K562 (cell line): ENCODE results near the gene TSPAN3. TPM values are rescaled to one million over a fixed set of nuclear protein-coding genes. Genes with fewer than 3 reads are reported as not detected.

Experiments
- ATAC-seq: fragments of 200-7000 bp; cut with Tn5 transposase; 3 replicates; pipeline ENCODE4 v1.9.1; 2020; ENCODE audit warnings: moderate library complexity
- BruUV-seq: library from RNA; stranded (reverse); fragments of 400-500 nt; replicated peaks from 2 replicates; lab custom pipeline; 2021; lab: Mats Ljungman, UMichigan
- CTCF ChIA-PET: fragments of 300-600 bp; formaldehyde crosslinking; extraction: SDS; loops from one replicate; lab custom pipeline; 2021; ENCODE audit warnings: low intra/inter-chr PET ratio; lab: Yijun Ruan, JAX
- POLR2A ChIA-PET: fragments of 300-600, 350-650 bp; sonication (Branson Sonifier 250); formaldehyde crosslinking; extraction: SDS; loops from one replicate; lab custom pipeline; 2021; ENCODE audit warnings: antibody characterized with exemption, inconsistent platforms; lab: Yijun Ruan, JAX
- DNase-seq, 4 experiments: peaks; one replicate each; pipeline versions ENCODE4 v3.0.0 to v3.0.0-alpha.2; 2011 to 2018; ENCODE audit warnings: low spot score in 3 of 4, mixed read lengths in 3 of 4; ENCODE audit errors: extremely low read depth in 1 of 4
- FAIRE-seq: peaks from 2 replicates; lab custom pipeline; 2011; peaks lifted over from hg19 to GRCh38; lab: Jason Lieb, UNC
- H2AFZ ChIP-seq: 2 replicates; pipeline ENCODE4 v1.6.0; 2011; ENCODE audit warnings: low read depth, low read length, control low read depth, inconsistent platforms
- H3K27ac ChIP-seq: fragments of 200-600 bp; 3 replicates; pipeline ENCODE4 v1.8.0; 2011; ENCODE audit warnings: low read depth, mild to moderate bottlenecking, control low read depth, inconsistent platforms, low read length, moderate library complexity, mixed read lengths; ENCODE audit errors: extremely low read depth
- H3K27me3 ChIP-seq, 2 experiments: fragments of 300-600 bp in 1 of 2; 2 replicates in 1 of 2; 3 replicates in 1 of 2; pipeline versions ENCODE4 v1.6.0 to v1.8.0; 2011; ENCODE audit warnings: inconsistent platforms in 2 of 2, low read length in 2 of 2, mild to moderate bottlenecking in 1 of 2, mixed read lengths in 1 of 2, moderate library complexity in 1 of 2; ENCODE audit not compliant: control insufficient read depth in 2 of 2, insufficient read depth in 2 of 2
- H3K36me3 ChIP-seq: fragments of 300-600 bp; 3 replicates; pipeline ENCODE4 v1.8.0; 2011; ENCODE audit warnings: mild to moderate bottlenecking, low read length, inconsistent platforms; ENCODE audit not compliant: control insufficient read depth, insufficient read depth
- H3K4me1 ChIP-seq, 2 experiments: fragments of 200-600 bp in 1 of 2; replicated peaks in 1 of 2; 2 replicates in 1 of 2; 3 replicates in 1 of 2; pipeline versions ENCODE4 v1.5.1 to v1.8.0; 2011; ENCODE audit warnings: inconsistent platforms in 2 of 2, low read length in 2 of 2, mild to moderate bottlenecking in 1 of 2, mixed read lengths in 1 of 2, moderate library complexity in 1 of 2; ENCODE audit not compliant: control insufficient read depth in 2 of 2, insufficient read depth in 2 of 2
- H3K4me2 ChIP-seq: 2 replicates; pipeline ENCODE4 v1.6.1; 2011; ENCODE audit warnings: low read length, control low read depth, inconsistent platforms, mixed read lengths; ENCODE audit not compliant: insufficient read depth
- H3K4me3 ChIP-seq: fragments of 200-600 bp; sonication (generic), shearing (Covaris generic); 2 replicates; pipeline ENCODE4 v1.5.1; 2016; ENCODE audit warnings: control low read depth, inconsistent platforms
- H3K79me2 ChIP-seq: fragments of 200-600 bp; 3 replicates; pipeline ENCODE4 v1.8.0; 2011; ENCODE audit warnings: low read length, inconsistent platforms; ENCODE audit not compliant: control insufficient read depth, insufficient read depth
- H3K9ac ChIP-seq, 2 experiments: 2 replicates each; pipeline versions ENCODE4 v1.6.0 to v1.6.1; 2011; ENCODE audit warnings: low read depth in 2 of 2, low read length in 2 of 2, control low read depth in 1 of 2, inconsistent platforms in 1 of 2, mild to moderate bottlenecking in 1 of 2, mixed read lengths in 1 of 2; ENCODE audit not compliant: insufficient read depth in 1 of 2
- H3K9me1 ChIP-seq: one replicate; pipeline ENCODE4 v1.6.0; 2011; ENCODE audit warnings: inconsistent platforms, mild to moderate bottlenecking, low read length, moderate library complexity; ENCODE audit not compliant: control insufficient read depth, insufficient read depth
- H3K9me3 ChIP-seq: replicated peaks from 2 replicates; pipeline ENCODE4 v1.5.1; 2011; ENCODE audit warnings: low read depth, low read length, inconsistent platforms; ENCODE audit not compliant: control insufficient read depth, insufficient read depth
- H4K20me1 ChIP-seq: replicated peaks from 2 replicates; pipeline ENCODE4 v1.6.1; 2011; ENCODE audit warnings: low read length, inconsistent platforms, mixed read lengths; ENCODE audit not compliant: control insufficient read depth, insufficient read depth
- MEIS2 ChIP-seq: fragments of 450-650 bp; IDR thresholded peaks from 2 replicates; pipeline ENCODE4 v1.6.1; 2014; ENCODE audit warnings: mild to moderate bottlenecking; ENCODE audit not compliant: partially characterized antibody
- ZNF57 ChIP-seq: fragments of 450-650 bp; formaldehyde crosslinking; IDR thresholded peaks from 2 replicates; pipeline ENCODE4 v1.4.0; 2020; ENCODE audit warnings: mild to moderate bottlenecking, moderate library complexity
- WGBS: fragments of 100-300 bp; shearing (Covaris generic); methylation state at CpG from one replicate; pipeline ENCODE4 v1.1.6; 2016; ENCODE audit warnings: low coverage, mixed read lengths; ENCODE audit not compliant: insufficient coverage; ENCODE audit errors: missing lambda C conversion rate; 5-methylcytosine and 5-hydroxymethylcytosine counted together
- in situ Hi-C: fragments of 300-500 bp; cut with MboI; formaldehyde crosslinking; loops from 4 replicates; pipeline ENCODE4 v1.15.0; 2018; ENCODE audit warnings: inconsistent platforms, mixed read lengths
- intact Hi-C: fragments of 100-400 bp; cut with micrococcal nuclease; formaldehyde crosslinking; loops from 2 replicates; pipeline ENCODE4 v1.14.2; 2022
- polyA plus RNA-seq, 8 experiments: library from polyadenylated mRNA; depleted of rRNA in 4 of 8; stranded (reverse) in 5 of 8; unstranded in 3 of 8; fragments of >200 nt; fragmentation: Nextera tagmentation in 2 of 8; fragmentation: Illumina TruSeq in 1 of 8; extraction: Ambion mirVana in 2 of 8; extraction: Trizol in 1 of 8; gene quantifications; 2 replicates each; pipeline versions ENCODE4 v1.2.1 to v1.2.3, GENCODE V29; 2011 to 2014; ENCODE audit warnings: inconsistent platforms in 1 of 8, missing spikeins in 1 of 8
- total RNA-seq, 7 experiments: library from RNA; depleted of rRNA in 6 of 7; stranded (reverse); fragments of >200 nt in 6 of 7; fragmentation: Illumina TruSeq in 2 of 7; extraction: Trizol in 2 of 7; gene quantifications; 2 replicates each; pipeline versions ENCODE4 v1.2.1 to v1.2.3, GENCODE V29; 2011 to 2021; ENCODE audit warnings: low replicate concordance in 1 of 7
- TF ChIP-seq, protein P1 (sequence below): fragments of 450-650 bp; IDR thresholded peaks from 2 replicates; pipeline ENCODE4 v1.6.1; 2018; ENCODE audit not compliant: partially characterized antibody

The TSPAN3 gene
- total and polyA plus RNA-seq, 9 of the 15 experiments (the other 6 are each of a cell fraction or from before 2014, with no cell fraction given) = 14.3 to 144 (median 71.1) TPM

DNA sequence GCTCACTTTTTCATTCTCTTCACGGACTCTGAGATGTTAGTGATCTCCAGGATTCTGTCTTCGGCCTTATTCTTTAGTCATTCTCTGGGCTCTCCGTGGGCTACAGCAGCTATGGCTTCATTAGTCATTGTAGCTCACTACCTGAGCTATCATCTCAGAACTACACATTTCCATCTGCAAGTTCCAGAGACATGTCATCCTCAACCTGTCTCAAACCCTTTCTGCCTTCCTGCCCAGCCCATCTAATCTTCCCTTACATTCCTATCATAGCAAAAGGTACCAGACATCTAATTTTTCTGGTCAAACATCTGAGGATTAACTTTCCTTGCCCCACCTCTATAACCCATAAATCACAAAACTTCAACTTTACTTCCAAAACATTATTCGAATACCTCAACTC lies 13.2 kb downstream of the TSPAN3 start:
- H3K4me3 ChIP-seq = no peak overlapping the region
- H3K4me2 ChIP-seq = no peak overlapping the region
- BruUV-seq = no TSS peak
- no peak overlapping the region for H2AFZ ChIP-seq
- no peak overlapping the region for H3K9ac ChIP-seq
- no peak for FAIRE-seq
- H3K36me3 ChIP-seq = peaks cover 12% of the 10 kb centered on the region; the same call in 2 of the 3 replicates
- in situ Hi-C loops = no loop called here
- H3K79me2 ChIP-seq = peaks cover 9% of the 10 kb centered on the region; the same call in 1 of the 3 replicates
- no peaks in the 10 kb centered on the region for H3K9me3 ChIP-seq
- POLR2A ChIA-PET = interaction anchor here (0.8 to 2.0 kb wide), 3 partner anchors 8 to 14 kb away, joined by 3 to 8 read pairs (median 3); no protein-coding TSS in a partner anchor
- H3K4me1 ChIP-seq = peaks cover 0 to 5% of the 10 kb centered on the region in 2 experiments; a peak in 1 of 5 replicates
- TF ChIP-seq MEIS2 = peak; percentile 23
- no peak for TF ChIP-seq ZNF57 (CRISPR knock-in tag)
- TF ChIP-seq, protein P1, sequence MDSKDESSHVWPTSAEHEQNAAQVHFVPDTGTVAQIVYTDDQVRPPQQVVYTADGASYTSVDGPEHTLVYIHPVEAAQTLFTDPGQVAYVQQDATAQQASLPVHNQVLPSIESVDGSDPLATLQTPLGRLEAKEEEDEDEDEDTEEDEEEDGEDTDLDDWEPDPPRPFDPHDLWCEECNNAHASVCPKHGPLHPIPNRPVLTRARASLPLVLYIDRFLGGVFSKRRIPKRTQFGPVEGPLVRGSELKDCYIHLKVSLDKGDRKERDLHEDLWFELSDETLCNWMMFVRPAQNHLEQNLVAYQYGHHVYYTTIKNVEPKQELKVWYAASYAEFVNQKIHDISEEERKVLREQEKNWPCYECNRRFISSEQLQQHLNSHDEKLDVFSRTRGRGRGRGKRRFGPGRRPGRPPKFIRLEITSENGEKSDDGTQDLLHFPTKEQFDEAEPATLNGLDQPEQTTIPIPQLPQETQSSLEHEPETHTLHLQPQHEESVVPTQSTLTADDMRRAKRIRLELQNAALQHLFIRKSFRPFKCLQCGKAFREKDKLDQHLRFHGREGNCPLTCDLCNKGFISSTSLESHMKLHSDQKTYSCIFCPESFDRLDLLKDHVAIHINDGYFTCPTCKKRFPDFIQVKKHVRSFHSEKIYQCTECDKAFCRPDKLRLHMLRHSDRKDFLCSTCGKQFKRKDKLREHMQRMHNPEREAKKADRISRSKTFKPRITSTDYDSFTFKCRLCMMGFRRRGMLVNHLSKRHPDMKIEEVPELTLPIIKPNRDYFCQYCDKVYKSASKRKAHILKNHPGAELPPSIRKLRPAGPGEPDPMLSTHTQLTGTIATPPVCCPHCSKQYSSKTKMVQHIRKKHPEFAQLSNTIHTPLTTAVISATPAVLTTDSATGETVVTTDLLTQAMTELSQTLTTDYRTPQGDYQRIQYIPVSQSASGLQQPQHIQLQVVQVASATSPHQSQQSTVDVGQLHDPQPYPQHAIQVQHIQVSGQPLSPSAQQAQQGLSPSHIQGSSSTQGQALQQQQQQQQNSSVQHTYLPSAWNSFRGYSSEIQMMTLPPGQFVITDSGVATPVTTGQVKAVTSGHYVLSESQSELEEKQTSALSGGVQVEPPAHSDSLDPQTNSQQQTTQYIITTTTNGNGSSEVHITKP = no peak
- ATAC-seq = no peak
- H4K20me1 ChIP-seq = no peaks in the 10 kb centered on the region
- no peak for DNase-seq
- no peaks in the 10 kb centered on the region for H3K9me1 ChIP-seq
- intact Hi-C loops = no loop called here
- 56% methylated on average over 4 of the region's 4 CpGs for whole genome bisulfite sequencing
- CTCF ChIA-PET = no interaction called here
- no peaks in the 10 kb centered on the region for H3K27me3 ChIP-seq
- no peak overlapping the region for H3K27ac ChIP-seq
